IPS DF 4.7 (cell line): ENCODE data around the gene VSX1.

Experiments used
- DNase-seq: peaks from one replicate; pipeline ENCODE4 v3.0.0-alpha.2; 2013; ENCODE audit warnings: low spot score; ENCODE audit errors: extremely low read depth

VSX1 gene

GRCh38 chr20:25066386-25066785, 15.6 kb downstream of the VSX1 start:
- DNase-seq, result no peak

GRCh38 chr20:25065625-25066338, 16.2 kb downstream of the VSX1 start:
- no peak for DNase-seq

GRCh38 chr20:25065072-25065624, 16.8 kb downstream of the VSX1 start:
- no peak for DNase-seq

- DNase-seq, result no peak
Measured at GRCh38 chr20:25064561-25065071, 17.3 kb downstream of the VSX1 start.

GRCh38 chr20:25063981-25064380, 18.0 kb downstream of the VSX1 start:
- no peak for DNase-seq

GRCh38 chr20:25063546-25063945, 18.4 kb downstream of the VSX1 start:
- DNase-seq, result no peak

GRCh38 chr20:25062841-25063240, 19.1 kb downstream of the VSX1 start:
- DNase-seq, result no peak

GRCh38 chr20:25061821-25062530, 20.0 kb downstream of the VSX1 start:
- no peak for DNase-seq

- no peak for DNase-seq
Measured at GRCh38 chr20:25061103-25061799, 20.7 kb downstream of the VSX1 start.

GRCh38 chr20:25059866-25060465, 22.0 kb downstream of the VSX1 start:
- no peak for DNase-seq

GRCh38 chr20:25058847-25059810, 22.8 kb downstream of the VSX1 start:
- DNase-seq, result no peak

GRCh38 chr20:25058051-25058846, 23.7 kb downstream of the VSX1 start, which contains the start of gene ACSS1:
Gene ACSS1 (minus strand): TSS chr20:25058139. CDS start chr20:25058102, 37 bp downstream.
- no peak for DNase-seq

- DNase-seq, result no peak
Measured at GRCh38 chr20:25057234-25058050, 24.5 kb downstream of the VSX1 start.

GRCh38 chr20:25056690-25057233, 25.2 kb downstream of the VSX1 start:
- DNase-seq, result no peak

GRCh38 chr20:25055711-25056495, 26.0 kb downstream of the VSX1 start:
- no peak for DNase-seq

GRCh38 chr20:25054995-25055629, 26.8 kb downstream of the VSX1 start:
- DNase-seq, result no peak
